RWPE1 (cell line): ENCODE data around the gene ZBTB7C.

Experiments
- CTCF ChIA-PET: fragments of 350-600 bp; sonication (Branson Sonifier 250); formaldehyde crosslinking; extraction: SDS; loops from one replicate; lab custom pipeline; 2021; lab: Yijun Ruan, JAX
- POLR2A ChIA-PET: fragments of 400-600 bp; formaldehyde crosslinking; extraction: SDS; loops from one replicate; lab custom pipeline; 2020; ENCODE audit warnings: antibody characterized with exemption; ENCODE audit not compliant: low non-redundant PET; lab: Yijun Ruan, JAX
- DNase-seq: peaks from one replicate; pipeline ENCODE4 v3.0.0; 2012; ENCODE audit warnings: low spot score
- H3K27ac ChIP-seq: fragments of 450-650 bp; 2 replicates; pipeline ENCODE4 v1.5.1; 2017
- CTCF ChIP-seq: fragments of 450-650 bp; conservative IDR thresholded peaks from 2 replicates; pipeline ENCODE4 v1.5.1; 2017; ENCODE audit warnings: low read depth, mild to moderate bottlenecking

Gene ZBTB7C

DNA sequence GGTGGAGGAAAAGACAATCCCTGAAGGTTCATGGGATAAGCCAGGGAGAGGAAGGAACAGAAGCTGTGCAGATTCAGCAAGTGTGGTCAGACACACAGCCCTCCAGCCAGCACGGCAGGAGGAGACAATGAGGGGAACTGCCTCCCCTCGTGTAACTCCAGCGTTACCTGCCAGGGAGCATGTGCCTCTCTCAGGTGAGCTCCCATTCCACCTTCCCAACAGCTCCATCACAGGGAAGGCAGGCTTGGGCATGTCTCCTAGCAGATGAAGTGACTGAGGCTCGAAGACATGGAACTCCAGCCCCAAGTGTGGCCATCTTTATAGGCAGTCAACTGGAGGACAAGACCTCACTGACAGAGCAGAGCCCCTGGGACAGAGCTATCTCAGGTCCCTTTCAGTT is 47.4 kb downstream of the ZBTB7C start:
- CTCF ChIA-PET, result interaction anchor here (0.6 kb wide), 1 partner anchor 379 kb away, joined by 3 read pairs; no protein-coding TSS in a partner anchor
- POLR2A ChIA-PET, result no interaction called here

GRCh38 chr18:48360376-48361021 is 48.7 kb downstream of the ZBTB7C start:
- TF ChIP-seq CTCF, result no peak
- CTCF ChIA-PET, result no interaction called here
- no peak for DNase-seq
- H3K27ac ChIP-seq, result no peak overlapping the region
- POLR2A ChIA-PET, result no interaction called here

More for the DNA sequence above, 47.4 kb downstream of the ZBTB7C start:
- H3K27ac ChIP-seq, result no peak overlapping the region
- TF ChIP-seq CTCF, result no peak
- no peak for DNase-seq

GRCh38 chr18:48359626-48360025 is 49.6 kb downstream of the ZBTB7C start:
- TF ChIP-seq CTCF, result no peak
- no peak for DNase-seq
- ChIA-PET POLR2A (no interaction called here), CTCF (no interaction called here)
- H3K27ac ChIP-seq, result no peak overlapping the region

DNA sequence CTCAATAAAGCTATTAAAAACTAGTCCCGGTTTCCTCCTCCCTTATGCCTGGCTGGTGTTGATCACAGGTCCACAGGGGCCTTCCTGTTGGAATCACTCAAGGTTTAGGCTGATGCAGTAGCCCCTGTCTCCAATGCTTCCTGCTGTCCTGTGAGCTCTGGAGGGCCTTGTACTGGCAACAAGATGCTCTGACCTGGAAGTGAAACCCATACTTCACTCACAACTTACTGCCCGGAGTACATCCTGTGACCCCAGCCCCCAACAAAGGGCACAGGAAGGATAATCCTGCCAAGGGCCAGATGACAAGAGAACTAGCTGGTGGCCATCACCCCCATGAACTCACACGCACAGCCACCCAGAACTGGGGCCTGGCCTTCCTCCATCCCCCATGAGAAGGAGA is 50.3 kb downstream of the ZBTB7C start:
- CTCF ChIA-PET, result interaction anchor here (0.6 kb wide), 1 partner anchor 222 kb away, joined by 4 read pairs; no protein-coding TSS in a partner anchor
- POLR2A ChIA-PET, result no interaction called here
- TF ChIP-seq CTCF, result no peak
- no peak overlapping the region for H3K27ac ChIP-seq
- DNase-seq, result no peak

DNA sequence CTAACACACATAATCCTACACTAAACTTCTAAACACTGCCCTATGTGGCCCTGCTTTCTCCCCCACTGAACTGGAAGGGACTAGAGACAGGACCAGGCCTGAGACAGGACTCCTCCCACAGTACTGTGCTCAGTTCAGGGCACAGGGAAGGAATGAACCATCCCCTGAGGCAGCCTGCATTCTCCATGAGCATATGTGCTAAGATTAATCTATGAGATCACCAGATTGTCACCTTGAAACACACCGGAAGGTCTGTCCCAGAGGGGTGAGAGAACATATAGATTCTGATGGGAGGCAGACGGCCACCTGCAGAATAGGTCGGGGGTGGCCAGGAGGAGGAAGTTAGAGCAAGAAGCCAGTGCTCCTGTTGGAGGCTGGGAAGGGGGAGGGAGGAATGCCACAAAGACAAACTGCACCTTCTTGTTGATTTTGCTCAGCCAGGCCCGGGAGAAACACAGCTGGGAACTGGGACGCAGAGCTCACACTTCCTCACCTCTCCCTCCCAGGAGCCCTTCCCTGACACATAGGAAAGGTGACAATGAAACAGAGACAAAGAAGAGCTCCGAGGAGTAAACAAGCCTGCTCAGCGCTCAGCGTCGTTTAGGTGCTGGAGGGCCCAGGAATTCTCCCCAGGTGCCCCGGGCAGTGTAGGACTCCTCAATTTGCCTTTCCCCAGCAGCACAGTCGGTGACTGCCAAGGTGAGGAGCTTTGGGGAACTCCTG is 52.1 kb downstream of the ZBTB7C start:
- no peak for TF ChIP-seq CTCF
- ChIA-PET POLR2A (no interaction called here), CTCF (no interaction called here)
- no peak for DNase-seq
- no peak overlapping the region for H3K27ac ChIP-seq

DNA sequence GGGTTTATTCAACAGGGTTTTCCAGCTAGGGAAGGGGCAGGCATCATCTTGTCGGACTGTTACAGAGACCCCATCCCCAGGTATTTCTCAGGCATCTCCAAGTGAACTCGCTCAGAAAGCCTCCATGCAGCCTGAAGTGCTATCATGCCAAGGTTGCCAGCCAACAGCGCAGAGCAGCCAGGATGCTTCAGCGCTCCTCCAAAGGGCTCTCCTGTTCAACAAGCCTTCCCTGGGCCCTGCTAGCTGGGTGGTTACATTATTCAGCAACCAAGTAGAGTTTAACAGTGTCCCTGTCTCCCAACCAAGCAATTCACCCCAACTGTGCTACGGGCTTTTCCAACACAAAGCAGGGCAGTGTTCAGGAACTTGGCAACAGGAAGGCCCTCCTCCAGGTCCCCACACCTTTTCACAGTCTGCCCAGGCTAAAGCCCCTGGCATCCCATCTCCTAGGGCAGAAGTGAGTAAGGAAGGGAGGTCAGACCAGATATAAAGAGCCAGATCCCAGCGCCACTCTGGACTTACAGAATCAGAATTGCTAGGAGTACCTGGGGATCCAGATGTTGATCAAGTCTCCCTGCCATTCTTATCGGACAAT is 52.9 kb downstream of the ZBTB7C start:
- ChIA-PET CTCF (no interaction called here), POLR2A (no interaction called here)
- TF ChIP-seq CTCF, result no peak

More for the DNA sequence above, 52.9 kb downstream of the ZBTB7C start:
- no peak for DNase-seq
- H3K27ac ChIP-seq, result no peak overlapping the region
